Activated naive CD4-positive, alpha-beta T cell treated with anti-CD3 and anti-CD28 coated beads, Interleukin-2, amount 50 U/mL, for 24 hours (primary cell): ENCODE measurements around the gene RAB43.
"Not testable (repeated sequence)": the region's sequence is repeated elsewhere in the genome, so short reads cannot be mapped to it uniquely, and the experiment has no call there.

ENCODE experiments used
- H3K27ac Mint-ChIP-seq: one replicate; pipeline ENCODE4 v1.8.0; 2021; ENCODE audit warnings: mild to moderate bottlenecking, mixed read lengths
- H3K27me3 Mint-ChIP-seq: one replicate; pipeline ENCODE4 v1.8.0; 2021; ENCODE audit warnings: mixed read lengths
- H3K36me3 Mint-ChIP-seq: one replicate; pipeline ENCODE4 v1.8.0; 2021; ENCODE audit warnings: mixed read lengths
- H3K4me1 Mint-ChIP-seq: one replicate; pipeline ENCODE4 v1.8.0; 2021; ENCODE audit warnings: mixed read lengths
- H3K4me3 Mint-ChIP-seq: one replicate; pipeline ENCODE4 v1.8.0; 2021; ENCODE audit warnings: mild to moderate bottlenecking, mixed read lengths
- H3K9me3 Mint-ChIP-seq: one replicate; pipeline ENCODE4 v1.8.0; 2021; ENCODE audit warnings: mixed read lengths

The RAB43 gene

GRCh38 chr3:129128357-129129155, 7.0 kb upstream of the RAB43 start:
- H3K4me3 Mint-ChIP-seq: no peak overlapping the region
- no peaks in the 10 kb centered on the region for H3K9me3 Mint-ChIP-seq
- H3K27me3 Mint-ChIP-seq: no peaks in the 10 kb centered on the region
- H3K27ac Mint-ChIP-seq: no peak overlapping the region
- peaks cover 16% of the 10 kb centered on the region for H3K36me3 Mint-ChIP-seq
- peaks cover 27% of the 10 kb centered on the region for H3K4me1 Mint-ChIP-seq

GRCh38 chr3:129126726-129127280, 5.2 kb upstream of the RAB43 start:
- Mint-ChIP-seq H3K36me3 (peaks cover 12% of the 10 kb centered on the region), H3K27ac (peak overlapping the region; percentile 38), H3K9me3 (no peaks in the 10 kb centered on the region), H3K27me3 (no peaks in the 10 kb centered on the region), H3K4me1 (peaks cover 22% of the 10 kb centered on the region), H3K4me3 (no peak overlapping the region)

GRCh38 chr3:129123314-129124060, 1.9 kb upstream of the RAB43 start:
- Mint-ChIP-seq H3K27me3 (no peaks in the 10 kb centered on the region), H3K9me3 (no peaks in the 10 kb centered on the region), H3K4me3 (peak overlapping the region; percentile 19), H3K27ac (peak overlapping the region; percentile 85), H3K4me1 (peaks cover 28% of the 10 kb centered on the region), H3K36me3 (peaks cover 3% of the 10 kb centered on the region)

- H3K27ac Mint-ChIP-seq: peak overlapping the region; percentile 80
- no peaks in the 10 kb centered on the region for H3K27me3 Mint-ChIP-seq
- H3K4me1 Mint-ChIP-seq: peaks cover 38% of the 10 kb centered on the region
- peaks cover 3% of the 10 kb centered on the region for H3K36me3 Mint-ChIP-seq
- no peaks in the 10 kb centered on the region for H3K9me3 Mint-ChIP-seq
- peak overlapping the region; percentile 55 for H3K4me3 Mint-ChIP-seq
Measured at GRCh38 chr3:129122412-129123011, 908 bp upstream of the RAB43 start.

- Mint-ChIP-seq H3K4me3 (peak overlapping the region; percentile 98), H3K9me3 (no peaks in the 10 kb centered on the region), H3K36me3 (peaks cover 2% of the 10 kb centered on the region), H3K4me1 (peaks cover 48% of the 10 kb centered on the region), H3K27ac (peak overlapping the region; percentile 95), H3K27me3 (no peaks in the 10 kb centered on the region)
Measured at GRCh38 chr3:129121016-129121791, 400 bp downstream of the RAB43 start.

- no peaks in the 10 kb centered on the region for H3K27me3 Mint-ChIP-seq
- no peaks in the 10 kb centered on the region for H3K9me3 Mint-ChIP-seq
- peaks cover 54% of the 10 kb centered on the region for H3K4me1 Mint-ChIP-seq
- H3K27ac Mint-ChIP-seq: peak overlapping the region; percentile 95
- peaks cover 3% of the 10 kb centered on the region for H3K36me3 Mint-ChIP-seq
- H3K4me3 Mint-ChIP-seq: peak overlapping the region; percentile 98
Measured at GRCh38 chr3:129120254-129121004, 1.2 kb downstream of the RAB43 start.

GRCh38 chr3:129119365-129120100, 2.1 kb downstream of the RAB43 start:
- peak overlapping the region; percentile 98 for H3K4me3 Mint-ChIP-seq
- H3K27me3 Mint-ChIP-seq: no peaks in the 10 kb centered on the region
- H3K9me3 Mint-ChIP-seq: no peaks in the 10 kb centered on the region
- peaks cover 4% of the 10 kb centered on the region for H3K36me3 Mint-ChIP-seq
- peaks cover 61% of the 10 kb centered on the region for H3K4me1 Mint-ChIP-seq
- peak overlapping the region; percentile 95 for H3K27ac Mint-ChIP-seq

GRCh38 chr3:129118745-129119144, 2.9 kb downstream of the RAB43 start:
- peak overlapping the region; percentile 95 for H3K27ac Mint-ChIP-seq
- peaks cover 8% of the 10 kb centered on the region for H3K36me3 Mint-ChIP-seq
- peak overlapping the region; percentile 98 for H3K4me3 Mint-ChIP-seq
- H3K9me3 Mint-ChIP-seq: no peaks in the 10 kb centered on the region
- no peaks in the 10 kb centered on the region for H3K27me3 Mint-ChIP-seq
- H3K4me1 Mint-ChIP-seq: peaks cover 69% of the 10 kb centered on the region

GRCh38 chr3:129117134-129117533, 4.5 kb downstream of the RAB43 start:
- H3K27ac Mint-ChIP-seq: peak overlapping the region; percentile 95
- H3K4me1 Mint-ChIP-seq: peaks cover 70% of the 10 kb centered on the region
- H3K36me3 Mint-ChIP-seq: peaks cover 9% of the 10 kb centered on the region
- peak overlapping the region; percentile 72 for H3K4me3 Mint-ChIP-seq
- H3K9me3 Mint-ChIP-seq: no peaks in the 10 kb centered on the region
- H3K27me3 Mint-ChIP-seq: no peaks in the 10 kb centered on the region

- H3K9me3 Mint-ChIP-seq: no peaks in the 10 kb centered on the region
- H3K27ac Mint-ChIP-seq: peak overlapping the region; percentile 97
- peaks cover 9% of the 10 kb centered on the region for H3K36me3 Mint-ChIP-seq
- H3K4me1 Mint-ChIP-seq: peaks cover 76% of the 10 kb centered on the region
- H3K4me3 Mint-ChIP-seq: peak overlapping the region; percentile 82
- H3K27me3 Mint-ChIP-seq: no peaks in the 10 kb centered on the region
Measured at GRCh38 chr3:129116482-129116946, 5.1 kb downstream of the RAB43 start.

GRCh38 chr3:129114455-129114854, 7.1 kb downstream of the RAB43 start:
- Mint-ChIP-seq H3K4me3 (peak overlapping the region; percentile 67), H3K36me3 (peaks cover 16% of the 10 kb centered on the region), H3K27ac (peak overlapping the region; percentile 98)

GRCh38 chr3:129112308-129113052, 9.1 kb downstream of the RAB43 start:
- Mint-ChIP-seq H3K36me3 (peaks cover 18% of the 10 kb centered on the region), H3K27me3 (no peaks in the 10 kb centered on the region), H3K4me1 (peaks cover 87% of the 10 kb centered on the region), H3K9me3 (no peaks in the 10 kb centered on the region), H3K27ac (peak overlapping the region; percentile 97), H3K4me3 (peak overlapping the region; percentile 60)

More at GRCh38 chr3:129114455-129114854, 7.1 kb downstream of the RAB43 start:
- Mint-ChIP-seq H3K4me1 (peaks cover 87% of the 10 kb centered on the region), H3K9me3 (no peaks in the 10 kb centered on the region), H3K27me3 (no peaks in the 10 kb centered on the region)

- peak overlapping the region; percentile 84 for H3K27ac Mint-ChIP-seq
Measured at GRCh38 chr3:129111076-129111780, 10.4 kb downstream of the RAB43 start.

More at GRCh38 chr3:129111076-129111780, 10.4 kb downstream of the RAB43 start:
- H3K9me3 Mint-ChIP-seq, H3K27me3 Mint-ChIP-seq: not testable (repeated sequence)
- Mint-ChIP-seq H3K36me3 (peaks cover 17% of the 10 kb centered on the region), H3K4me3 (peak overlapping the region; percentile 19), H3K4me1 (peaks cover 87% of the 10 kb centered on the region)
